KMS-11 (cell line): Measurements from ENCODE around the gene SCLT1.

ENCODE experiments used
- H2AFZ ChIP-seq: fragments of 200-600 bp; sonication (generic); 2 replicates; pipeline ENCODE4 v1.6.1; 2016; ENCODE audit warnings: antibody characterized with exemption, mixed run types, low read depth
- H3K27ac ChIP-seq: fragments of 200-600 bp; sonication (generic); 2 replicates; pipeline ENCODE4 v1.6.1; 2016; ENCODE audit warnings: mild to moderate bottlenecking, mixed run types
- H3K27me3 ChIP-seq: fragments of 200-600 bp; sonication (generic); 2 replicates; pipeline ENCODE4 v1.6.1; 2017; ENCODE audit warnings: mild to moderate bottlenecking, low read depth, mixed run types, moderate library complexity; ENCODE audit not compliant: insufficient read depth
- H3K36me3 ChIP-seq: fragments of 200-600 bp; sonication (generic); 2 replicates; pipeline ENCODE4 v1.6.1; 2017; ENCODE audit warnings: mild to moderate bottlenecking, mixed run types; ENCODE audit not compliant: insufficient read depth
- H3K4me1 ChIP-seq: fragments of 200-600 bp; sonication (generic); 2 replicates; pipeline ENCODE4 v1.6.1; 2016; ENCODE audit warnings: mild to moderate bottlenecking, low read depth, mixed run types; ENCODE audit not compliant: poor library complexity, severe bottlenecking
- H3K4me2 ChIP-seq: fragments of 200-600 bp; sonication (generic); 2 replicates; pipeline ENCODE4 v1.7.0; 2016; ENCODE audit warnings: mild to moderate bottlenecking, mixed run types
- H3K4me3 ChIP-seq: fragments of 200-600 bp; sonication (generic); IDR thresholded peaks from 2 replicates; pipeline ENCODE4 v1.6.1; 2017; ENCODE audit warnings: low read depth, low read length, mixed read lengths; ENCODE audit not compliant: insufficient read depth
- H3K79me2 ChIP-seq: fragments of 200-600 bp; sonication (generic); 2 replicates; pipeline ENCODE4 v1.6.1; 2016; ENCODE audit warnings: low read depth, mixed run types; ENCODE audit not compliant: insufficient read depth
- H3K9ac ChIP-seq: fragments of 200-600 bp; sonication (generic); 2 replicates; pipeline ENCODE4 v1.6.1; 2016; ENCODE audit warnings: mild to moderate bottlenecking, mixed run types
- H4K20me1 ChIP-seq: fragments of 200-600 bp; sonication (generic); 2 replicates; pipeline ENCODE4 v1.6.1; 2016; ENCODE audit warnings: mild to moderate bottlenecking, mixed run types; ENCODE audit not compliant: insufficient read depth
- CTCF ChIP-seq: fragments of 200-600 bp; sonication (generic); conservative IDR thresholded peaks from 2 replicates; pipeline ENCODE4 v1.6.1; 2017; ENCODE audit warnings: low read depth, mild to moderate bottlenecking, antibody characterized with exemption, low read length, moderate library complexity, mixed read lengths

Gene SCLT1

GRCh38 chr4:128951316-128951715 is 142.0 kb downstream of the SCLT1 start:
- H3K4me3 ChIP-seq = no peak overlapping the region
- H3K4me2 ChIP-seq = no peak overlapping the region
- no peak overlapping the region for H2AFZ ChIP-seq
- H3K79me2 ChIP-seq = no peaks in the 10 kb centered on the region
- H3K27ac ChIP-seq = no peak overlapping the region
- no peaks in the 10 kb centered on the region for H4K20me1 ChIP-seq
- no peak for TF ChIP-seq CTCF
- H3K4me1 ChIP-seq = no peaks in the 10 kb centered on the region
- no peak overlapping the region for H3K9ac ChIP-seq
- H3K36me3 ChIP-seq = no peaks in the 10 kb centered on the region
- H3K27me3 ChIP-seq = no peaks in the 10 kb centered on the region

- H3K79me2 ChIP-seq = no peaks in the 10 kb centered on the region
- H3K36me3 ChIP-seq = no peaks in the 10 kb centered on the region
- no peaks in the 10 kb centered on the region for H3K4me1 ChIP-seq
- no peak overlapping the region for H3K4me2 ChIP-seq
- H3K9ac ChIP-seq = no peak overlapping the region
- H3K4me3 ChIP-seq = no peak overlapping the region
- TF ChIP-seq CTCF = no peak
- no peaks in the 10 kb centered on the region for H3K27me3 ChIP-seq
- H3K27ac ChIP-seq = no peak overlapping the region
- H4K20me1 ChIP-seq = no peaks in the 10 kb centered on the region
- H2AFZ ChIP-seq = no peak overlapping the region
Measured at GRCh38 chr4:128950796-128951195, 142.5 kb downstream of the SCLT1 start.

GRCh38 chr4:128946916-128947315 is 146.4 kb downstream of the SCLT1 start:
- Histone ChIP-seq H3K4me2 (no peak overlapping the region), H3K27ac (no peak overlapping the region)

GRCh38 chr4:128942607-128943006 is 150.7 kb downstream of the SCLT1 start:
- Histone ChIP-seq H3K79me2 (no peaks in the 10 kb centered on the region), H4K20me1 (no peaks in the 10 kb centered on the region), H3K4me3 (no peak overlapping the region), H2AFZ (no peak overlapping the region), H3K27ac (no peak overlapping the region), H3K9ac (no peak overlapping the region), H3K36me3 (no peaks in the 10 kb centered on the region), H3K4me1 (no peaks in the 10 kb centered on the region), H3K4me2 (no peak overlapping the region), H3K27me3 (no peaks in the 10 kb centered on the region)
- TF ChIP-seq CTCF = no peak

More at GRCh38 chr4:128946916-128947315, 146.4 kb downstream of the SCLT1 start:
- Histone ChIP-seq H3K36me3 (no peaks in the 10 kb centered on the region), H3K4me3 (no peak overlapping the region), H3K79me2 (no peaks in the 10 kb centered on the region), H3K27me3 (no peaks in the 10 kb centered on the region), H3K4me1 (no peaks in the 10 kb centered on the region), H3K9ac (no peak overlapping the region), H2AFZ (no peak overlapping the region), H4K20me1 (no peaks in the 10 kb centered on the region)
- TF ChIP-seq CTCF = no peak

- H3K4me2 ChIP-seq = no peak overlapping the region
- H3K36me3 ChIP-seq = no peaks in the 10 kb centered on the region
- H4K20me1 ChIP-seq = no peaks in the 10 kb centered on the region
- H3K4me3 ChIP-seq = no peak overlapping the region
- no peak overlapping the region for H3K27ac ChIP-seq
- H2AFZ ChIP-seq = no peak overlapping the region
- no peaks in the 10 kb centered on the region for H3K27me3 ChIP-seq
- H3K79me2 ChIP-seq = no peaks in the 10 kb centered on the region
- TF ChIP-seq CTCF = no peak
- H3K4me1 ChIP-seq = no peaks in the 10 kb centered on the region
- H3K9ac ChIP-seq = no peak overlapping the region
Measured at GRCh38 chr4:128940971-128941370, 152.4 kb downstream of the SCLT1 start.
